CD4-positive, CD25-positive, alpha-beta regulatory T cell (primary cell): ENCODE results near the gene PLD3. TPM values are rescaled to one million over a fixed set of nuclear protein-coding genes. Genes with fewer than 3 reads are reported as not detected.

ENCODE experiments used
- ATAC-seq, 2 donors: fragments of 150-1000 bp; cut with Tn5 transposase; one replicate each; pipeline ENCODE4 v1.10.0; 2021; ENCODE audit warnings: low read depth in 2 of 2, moderate number of reproducible peaks in 2 of 2, moderate library complexity in 1 of 2
- DNase-seq, 3 donors: peaks; one replicate each; pipeline versions ENCODE4 v3.0.0 to v3.0.0-alpha.2; 2012 to 2022; ENCODE audit warnings: mixed read lengths in 1 of 3
- H3K27ac ChIP-seq: one replicate; pipeline ENCODE4 v1.7.0; 2013; ENCODE audit warnings: mild to moderate bottlenecking, low read length; ENCODE audit not compliant: insufficient read depth, poor library complexity, severe bottlenecking
- H3K27me3 ChIP-seq: one replicate; pipeline ENCODE4 v1.7.0; 2013; ENCODE audit warnings: low read length; ENCODE audit not compliant: control insufficient read depth, insufficient read depth
- H3K36me3 ChIP-seq: one replicate; pipeline ENCODE4 v1.7.0; 2013; ENCODE audit warnings: mild to moderate bottlenecking, low read length, moderate library complexity; ENCODE audit not compliant: control insufficient read depth, insufficient read depth
- H3K4me1 ChIP-seq: 2 replicates; pipeline ENCODE4 v1.7.0; 2013; ENCODE audit warnings: mild to moderate bottlenecking, low read length; ENCODE audit not compliant: insufficient read depth, control insufficient read depth, poor library complexity, severe bottlenecking
- H3K4me3 ChIP-seq: one replicate; pipeline ENCODE4 v1.7.0; 2013; ENCODE audit warnings: low read depth, mild to moderate bottlenecking, low read length, moderate library complexity
- H3K9me3 ChIP-seq, 2 experiments: 1 replicate in 1 of 2; 2 replicates in 1 of 2; pipeline ENCODE4 v1.7.0; 2013; ENCODE audit warnings: low read length in 2 of 2, mild to moderate bottlenecking in 1 of 2, moderate library complexity in 1 of 2; ENCODE audit not compliant: control insufficient read depth in 2 of 2
- H3K27ac Mint-ChIP-seq, 3 donors: one replicate each; pipeline ENCODE4 v1.8.0; 2020 to 2022; ENCODE audit warnings: mild to moderate bottlenecking in 3 of 3, mixed read lengths in 3 of 3, moderate library complexity in 2 of 3
- H3K27me3 Mint-ChIP-seq: one replicate; pipeline ENCODE4 v1.8.0; 2022; ENCODE audit warnings: mild to moderate bottlenecking, mixed read lengths
- H3K36me3 Mint-ChIP-seq: one replicate; pipeline ENCODE4 v1.8.0; 2020; ENCODE audit warnings: mixed read lengths
- H3K4me1 Mint-ChIP-seq, 4 donors: one replicate each; pipeline ENCODE4 v1.8.0; 2020 to 2022; ENCODE audit warnings: mixed read lengths in 4 of 4, mild to moderate bottlenecking in 1 of 4
- H3K4me3 Mint-ChIP-seq, 4 donors: one replicate each; pipeline ENCODE4 v1.8.0; 2020 to 2022; ENCODE audit warnings: mild to moderate bottlenecking in 4 of 4, mixed read lengths in 4 of 4, moderate library complexity in 3 of 4
- H3K9me3 Mint-ChIP-seq, 7 donors: one replicate each; pipeline ENCODE4 v1.8.0; 2020 to 2022; ENCODE audit warnings: mixed read lengths in 7 of 7, mild to moderate bottlenecking in 3 of 7, moderate library complexity in 2 of 7
- polyA plus RNA-seq, 4 donors: library from polyadenylated mRNA; unstranded; fragments of 300-500 nt; fragmentation: Illumina TruSeq; gene quantifications; one replicate each; pipeline ENCODE4 v1.2.3, GENCODE V29; 2021
- total RNA-seq: library from RNA; stranded (reverse); gene quantifications from one replicate; pipeline ENCODE4 v1.2.3, GENCODE V29; 2022

The PLD3 gene
- total and polyA plus RNA-seq, 5 donors from 2014 or later = 49.2 to 73.7 (median 50.3) TPM

DNA sequence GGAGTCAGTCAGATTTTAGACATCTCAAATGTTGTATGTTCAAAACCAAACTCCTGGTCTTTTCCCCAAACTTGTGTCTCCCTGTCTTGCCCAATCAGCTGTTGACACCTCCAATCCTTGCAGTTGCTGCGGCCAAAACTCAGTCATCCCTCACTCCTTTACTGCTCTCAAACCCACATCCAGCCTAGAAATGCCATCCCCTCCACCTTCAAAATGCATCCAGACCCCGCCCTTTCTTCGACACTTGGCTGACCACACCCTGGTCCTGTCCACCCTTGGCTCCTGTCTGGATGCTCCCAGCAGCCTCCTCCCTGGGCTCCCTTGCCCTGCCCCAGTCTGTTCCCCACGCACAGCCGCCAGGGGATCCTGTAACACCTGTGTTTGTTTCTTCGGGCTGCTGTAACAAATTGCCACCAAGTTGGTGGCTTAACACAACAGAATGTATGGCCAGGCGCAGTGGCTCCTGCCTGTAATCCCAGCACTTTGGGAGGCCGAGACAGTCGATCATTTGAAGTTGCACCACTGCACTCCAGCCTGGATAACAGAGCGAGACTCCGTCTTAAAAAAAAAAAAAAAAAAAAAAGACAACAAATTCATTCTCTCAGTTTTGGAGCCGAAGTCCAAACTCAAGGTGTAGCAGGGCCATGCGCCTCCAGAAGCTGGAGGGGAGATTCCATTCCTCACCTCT lies 11.7 kb downstream of the PLD3 start:
- H3K36me3 ChIP-seq = no peaks in the 10 kb centered on the region
- no peak overlapping the region for H3K4me3 Mint-ChIP-seq

DNA sequence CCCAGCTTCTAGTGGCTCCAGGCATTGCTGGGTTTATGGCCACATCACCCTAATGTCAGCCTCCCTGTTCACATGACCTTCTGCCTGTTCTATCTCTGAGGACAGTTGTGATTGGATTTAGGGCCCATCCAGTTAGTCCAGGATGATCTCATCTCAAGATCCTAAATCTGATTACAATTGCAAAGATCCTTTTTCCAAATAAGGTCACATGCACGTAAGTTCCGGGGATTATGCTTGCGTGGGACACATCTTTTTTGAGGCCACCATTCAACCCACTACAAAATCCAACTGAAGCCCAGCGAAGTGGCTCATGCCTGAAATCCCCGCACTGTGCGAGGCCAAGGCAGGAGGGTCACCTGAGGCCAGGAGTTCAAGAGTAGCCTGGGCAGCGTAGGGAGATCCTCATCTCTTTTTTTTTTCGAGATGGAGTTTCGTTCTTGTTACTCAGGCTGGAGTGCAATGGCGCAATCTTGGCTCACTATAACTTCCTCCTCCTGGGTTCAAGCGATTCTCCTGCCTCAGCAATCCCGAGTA lies 12.3 kb downstream of the PLD3 start:
- Mint-ChIP-seq H3K9me3 (no peaks in the 10 kb centered on the region), H3K27ac (no peak overlapping the region), H3K4me3 (no peak overlapping the region), H3K4me1 (peaks cover 7 to 27% (median 21%) of the 10 kb centered on the region in 4 donors), H3K27me3 (no peaks in the 10 kb centered on the region), H3K36me3 (peaks cover 19% of the 10 kb centered on the region)
- Histone ChIP-seq H3K4me3 (no peak overlapping the region), H3K9me3 (no peaks in the 10 kb centered on the region), H3K27me3 (no peaks in the 10 kb centered on the region), H3K4me1 (peaks cover 5% of the 10 kb centered on the region), H3K36me3 (no peaks in the 10 kb centered on the region), H3K27ac (no peak overlapping the region)
- DNase-seq (no peak), ATAC-seq (no peak)

More for the DNA sequence above, 11.7 kb downstream of the PLD3 start:
- H3K27ac Mint-ChIP-seq = no peak overlapping the region
- H3K36me3 Mint-ChIP-seq = peaks cover 20% of the 10 kb centered on the region
- no peak for DNase-seq
- peaks cover 4 to 25% (median 19%) of the 10 kb centered on the region in 4 donors for H3K4me1 Mint-ChIP-seq
- H3K27me3 Mint-ChIP-seq = no peaks in the 10 kb centered on the region
- Histone ChIP-seq H3K4me3 (no peak overlapping the region), H3K4me1 (peaks cover under 1% of the 10 kb centered on the region), H3K9me3 (no peaks in the 10 kb centered on the region), H3K27ac (no peak overlapping the region), H3K27me3 (no peaks in the 10 kb centered on the region)
- ATAC-seq = no peak
- no peaks in the 10 kb centered on the region for H3K9me3 Mint-ChIP-seq

DNA sequence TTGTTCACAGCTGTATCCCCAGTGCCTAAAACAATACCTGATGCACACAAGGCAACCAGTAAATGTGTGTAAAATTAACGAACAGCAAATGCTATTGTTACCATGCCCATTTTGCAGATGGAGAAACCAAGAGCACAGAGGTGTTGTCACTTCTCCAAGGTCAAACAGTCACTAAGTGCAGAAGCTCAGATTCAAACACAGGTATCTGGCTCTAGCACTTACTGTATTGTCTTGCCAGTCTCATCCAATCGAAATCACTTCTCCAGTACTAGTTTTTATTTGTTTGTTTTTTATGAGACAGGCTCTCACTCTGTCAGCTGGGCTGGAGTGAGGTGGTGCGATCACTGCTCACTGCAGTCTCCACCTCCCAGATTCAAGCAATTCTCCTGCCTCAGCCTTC lies 13.7 kb downstream of the PLD3 start:
- DNase-seq (no peak), ATAC-seq (no peak)
- Histone ChIP-seq H3K9me3 (no peaks in the 10 kb centered on the region), H3K27me3 (no peaks in the 10 kb centered on the region), H3K4me3 (no peak overlapping the region), H3K4me1 (peaks cover 5% of the 10 kb centered on the region), H3K27ac (no peak overlapping the region), H3K36me3 (peaks cover 6% of the 10 kb centered on the region)
- Mint-ChIP-seq H3K36me3 (peaks cover 15% of the 10 kb centered on the region), H3K4me3 (no peak overlapping the region), H3K4me1 (peaks cover 7 to 18% (median 17%) of the 10 kb centered on the region in 4 donors), H3K27ac (no peak overlapping the region), H3K27me3 (no peaks in the 10 kb centered on the region), H3K9me3 (no peaks in the 10 kb centered on the region)

DNA sequence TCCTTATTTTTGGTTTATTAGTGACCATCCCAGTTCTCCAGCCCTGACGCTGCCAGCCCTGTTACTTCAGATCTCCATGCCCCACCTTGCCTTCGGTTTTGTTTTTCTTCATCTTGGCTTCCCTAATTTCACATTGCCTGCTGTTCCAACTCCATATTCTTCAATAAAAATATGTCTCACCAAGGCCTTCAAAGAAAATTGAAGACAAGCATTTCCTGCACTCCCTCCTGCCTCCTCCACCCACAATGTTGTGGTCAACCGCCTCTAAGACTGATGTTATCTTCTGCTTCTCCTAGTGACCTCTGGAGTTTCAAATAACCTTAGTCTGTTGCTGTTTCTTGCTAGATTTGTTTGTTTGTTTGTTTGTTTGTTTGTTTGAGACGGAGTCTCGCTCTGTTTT lies 14.6 kb downstream of the PLD3 start:
- peak overlapping the region in 2 of 3 donors; percentile 36 to 92 for H3K27ac Mint-ChIP-seq
- no peaks in the 10 kb centered on the region for H3K9me3 Mint-ChIP-seq

DNA sequence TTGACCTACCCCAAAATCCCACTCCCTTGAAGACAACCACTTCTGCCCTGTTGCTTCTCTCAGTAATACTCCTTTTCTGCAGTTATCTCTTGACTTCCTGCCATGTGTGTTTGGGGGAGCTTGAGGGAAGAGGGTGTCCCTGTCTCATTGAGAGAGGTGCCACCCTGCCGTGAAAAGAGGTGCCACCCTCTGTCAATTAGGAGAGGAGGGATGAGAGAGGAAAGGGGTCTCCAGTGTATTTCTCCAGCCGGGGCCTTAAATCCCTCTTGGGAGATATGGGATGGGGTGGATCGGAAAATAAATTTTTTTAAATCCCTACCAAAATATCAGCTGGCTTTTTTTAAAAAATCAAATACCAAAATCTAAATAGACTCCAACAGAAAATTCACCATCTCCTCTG lies 16.5 kb downstream of the PLD3 start:
- no peak for ATAC-seq
- DNase-seq = no peak
- peak overlapping the region in 2 of 3 donors; percentile 43 to 65 for H3K27ac Mint-ChIP-seq
- H3K9me3 ChIP-seq = no peaks in the 10 kb centered on the region
- peaks cover 7 to 17% (median 13%) of the 10 kb centered on the region in 4 donors for H3K4me1 Mint-ChIP-seq
- H3K27ac ChIP-seq = no peak overlapping the region
- no peaks in the 10 kb centered on the region for H3K9me3 Mint-ChIP-seq
- H3K4me3 ChIP-seq = no peak overlapping the region
- peaks cover 15% of the 10 kb centered on the region for H3K36me3 Mint-ChIP-seq
- peaks cover 5% of the 10 kb centered on the region for H3K4me1 ChIP-seq
- no peaks in the 10 kb centered on the region for H3K27me3 ChIP-seq
- peaks cover 9% of the 10 kb centered on the region for H3K36me3 ChIP-seq
- H3K27me3 Mint-ChIP-seq = no peaks in the 10 kb centered on the region
- H3K4me3 Mint-ChIP-seq = no peak overlapping the region

More for the DNA sequence above, 14.6 kb downstream of the PLD3 start:
- H3K4me1 Mint-ChIP-seq = peaks cover 7 to 18% (median 14%) of the 10 kb centered on the region in 4 donors
- ATAC-seq (no peak), DNase-seq (no peak)
- no peak overlapping the region for H3K4me3 Mint-ChIP-seq
- no peaks in the 10 kb centered on the region for H3K27me3 Mint-ChIP-seq
- H3K4me3 ChIP-seq = no peak overlapping the region
- H3K36me3 Mint-ChIP-seq = peaks cover 17% of the 10 kb centered on the region
- H3K9me3 ChIP-seq = no peaks in the 10 kb centered on the region
- peaks cover 5% of the 10 kb centered on the region for H3K4me1 ChIP-seq
- H3K36me3 ChIP-seq = peaks cover 6% of the 10 kb centered on the region
- H3K27ac ChIP-seq = no peak overlapping the region
- H3K27me3 ChIP-seq = no peaks in the 10 kb centered on the region

DNA sequence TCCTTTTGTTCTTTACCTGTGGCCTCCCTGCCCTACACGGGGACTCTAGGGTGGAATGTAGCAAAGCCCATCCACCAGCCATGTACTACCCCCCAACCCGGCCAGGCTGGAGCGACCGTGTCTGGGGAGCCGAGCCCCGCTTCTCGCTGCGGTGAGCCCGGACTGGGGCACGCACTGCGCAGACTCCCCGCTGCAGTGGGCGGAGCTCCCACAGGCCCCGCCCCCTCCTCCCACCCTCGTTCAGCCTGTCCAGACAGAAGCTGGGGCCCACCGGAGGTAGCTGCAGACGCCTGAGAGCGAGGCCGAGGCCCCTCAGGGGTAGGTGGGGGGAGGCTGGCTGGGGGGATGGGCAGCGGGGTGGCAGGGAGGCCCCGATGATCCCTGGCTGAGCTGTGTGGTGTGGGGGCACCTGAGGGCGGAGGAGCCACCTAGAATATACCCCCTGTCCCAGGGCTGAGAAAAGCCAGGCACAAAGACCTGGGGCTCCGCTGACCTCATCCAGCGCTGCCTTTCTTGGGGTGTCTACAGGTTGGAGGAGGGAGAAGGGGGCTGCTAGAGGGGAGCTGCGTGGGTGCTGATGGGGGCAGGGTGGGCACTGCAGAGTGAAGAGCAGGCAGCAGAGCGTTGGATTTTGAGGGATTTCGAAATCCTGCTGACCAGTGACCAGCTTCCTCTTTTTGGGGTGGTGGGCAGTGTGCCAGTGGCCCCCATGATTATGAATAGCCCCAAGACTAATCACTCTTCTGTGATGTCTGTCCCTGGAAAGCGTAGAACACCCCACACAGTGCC lies 17.3 kb downstream of the PLD3 start:
- Histone ChIP-seq H3K9me3 (no peaks in the 10 kb centered on the region), H3K36me3 (peaks cover 10% of the 10 kb centered on the region), H3K27me3 (no peaks in the 10 kb centered on the region), H3K4me1 (peaks cover 5% of the 10 kb centered on the region), H3K4me3 (no peak overlapping the region), H3K27ac (no peak overlapping the region)
- Mint-ChIP-seq H3K36me3 (peaks cover 12% of the 10 kb centered on the region), H3K27me3 (no peaks in the 10 kb centered on the region), H3K9me3 (no peaks in the 10 kb centered on the region), H3K27ac (no peak overlapping the region), H3K4me3 (peak overlapping the region in 1 of 4 donors; percentile 61), H3K4me1 (peaks cover 7 to 17% (median 12%) of the 10 kb centered on the region in 4 donors)
- no peak for ATAC-seq
- DNase-seq = peak in 1 of 3 donors; percentile 53

DNA sequence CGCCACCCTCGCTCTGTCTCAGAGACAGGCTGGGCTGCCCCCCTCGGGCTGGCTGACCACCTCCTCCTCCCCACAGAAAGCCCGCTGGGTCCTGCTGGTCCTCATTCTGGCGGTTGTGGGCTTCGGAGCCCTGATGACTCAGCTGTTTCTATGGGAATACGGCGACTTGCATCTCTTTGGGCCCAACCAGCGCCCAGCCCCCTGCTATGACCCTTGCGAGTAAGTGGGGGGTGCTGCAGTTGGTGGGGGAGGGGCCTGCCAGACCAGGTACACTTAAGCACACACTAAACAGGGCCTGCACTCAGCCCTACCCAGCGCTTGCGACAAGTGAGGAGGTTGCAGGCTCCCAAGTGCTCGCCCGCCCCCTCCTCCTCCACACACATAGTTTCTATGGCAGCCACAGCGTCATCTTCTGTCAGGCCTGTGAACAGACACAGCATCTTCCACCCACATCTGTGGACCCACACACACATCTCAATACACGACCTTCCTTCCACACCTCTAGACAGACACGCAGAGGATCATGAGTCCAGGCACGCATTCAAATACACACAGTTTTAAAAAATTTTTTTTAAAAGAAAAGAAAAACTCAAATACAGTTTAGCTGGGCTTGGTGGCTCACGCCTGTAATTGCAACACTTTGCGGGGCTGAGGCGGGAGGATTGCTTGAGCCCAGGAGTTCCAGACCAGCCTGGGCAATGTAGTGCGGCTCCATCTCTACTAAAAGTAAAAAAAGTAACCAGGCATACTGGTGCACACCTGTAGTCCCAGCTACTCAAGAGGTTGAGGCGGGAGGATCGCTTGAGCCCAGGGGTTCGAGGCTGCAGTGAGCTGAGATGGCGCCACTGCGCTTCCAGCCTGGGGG lies 18.4 kb downstream of the PLD3 start:
- peaks cover 10% of the 10 kb centered on the region for H3K36me3 ChIP-seq
- H3K4me1 Mint-ChIP-seq = peaks cover 7 to 17% (median 11%) of the 10 kb centered on the region in 4 donors
- no peaks in the 10 kb centered on the region for H3K9me3 Mint-ChIP-seq
- H3K4me3 Mint-ChIP-seq = no peak overlapping the region
- H3K36me3 Mint-ChIP-seq = peaks cover 8% of the 10 kb centered on the region
- no peak overlapping the region for H3K4me3 ChIP-seq
- no peaks in the 10 kb centered on the region for H3K9me3 ChIP-seq
- ATAC-seq = no peak
- no peaks in the 10 kb centered on the region for H3K27me3 ChIP-seq
- no peak overlapping the region for H3K27ac Mint-ChIP-seq
- H3K27me3 Mint-ChIP-seq = no peaks in the 10 kb centered on the region
- DNase-seq = no peak
- peaks cover 5% of the 10 kb centered on the region for H3K4me1 ChIP-seq
- H3K27ac ChIP-seq = no peak overlapping the region
